ENCODE data around the gene CAVIN3. TPM values are rescaled to one million over a fixed set of nuclear protein-coding genes. Genes with fewer than 3 reads are reported as not detected.

The CAVIN3 gene
- total RNA-seq, 1 donor from 2014 or later: 94.6 TPM

- DNase-seq (ENCODE audit: low read depth, low spot score): no peak
Observed at GRCh38 chr11:6270584-6271246, 49.6 kb downstream of the CAVIN3 start.

- DNase-seq (ENCODE audit: low read depth, low spot score): no peak
Observed at GRCh38 chr11:6269994-6270393, 50.3 kb downstream of the CAVIN3 start.

Other genes starting within 250 kb of the CAVIN3 start
- gene OR56B4, start 212.8 kb downstream of the CAVIN3 start, total RNA-seq: not detected in 2 replicates
- not detected in 2 replicates for gene OR52B2, start 150.2 kb downstream of the CAVIN3 start, total RNA-seq
- gene OR52W1, start 121.3 kb downstream of the CAVIN3 start, total RNA-seq: not detected in 2 replicates
- not detected in 2 replicates for gene C11orf42, start 114.9 kb downstream of the CAVIN3 start, total RNA-seq
- gene FHIP1B, start 85.9 kb downstream of the CAVIN3 start, total RNA-seq: 8.0 and 8.4 TPM in 2 replicates
- not detected in 2 replicates for gene CNGA4, start 81.4 kb downstream of the CAVIN3 start, total RNA-seq
- gene CCKBR, start 60.7 kb downstream of the CAVIN3 start, total RNA-seq: not detected in 2 replicates
- gene SMPD1, start 70.0 kb upstream of the CAVIN3 start, total RNA-seq: 16.9 and 23.4 TPM in 2 replicates
- 59.2 and 63.5 TPM in 2 replicates for gene APBB1, start 98.6 kb upstream of the CAVIN3 start, total RNA-seq
- gene HPX, start 120.5 kb upstream of the CAVIN3 start, total RNA-seq: 0.13 and 0.32 TPM in 2 replicates
- 25.6 and 30.3 TPM in 2 replicates for gene TRIM3, start 153.4 kb upstream of the CAVIN3 start, total RNA-seq
- 53.2 and 64.8 TPM in 2 replicates for gene ARFIP2, start 160.8 kb upstream of the CAVIN3 start, total RNA-seq
- 23.4 and 27.9 TPM in 2 replicates for gene TIMM10B, start 161.0 kb upstream of the CAVIN3 start, total RNA-seq
- 2.0 and 2.5 TPM in 2 replicates for gene DNHD1, start 176.8 kb upstream of the CAVIN3 start, total RNA-seq